ENCODE measurements around the gene OR51A4. TPM values are rescaled to one million over a fixed set of nuclear protein-coding genes. Genes with fewer than 3 reads are reported as not detected.

OR51A4 gene
- total RNA-seq, 1 experiment from 2014 or later: not detected

Other genes starting within 250 kb of the OR51A4 start
- gene OR51E2, start 249.8 kb downstream of the OR51A4 start, total RNA-seq (2014; rRNA removed; shearing (Covaris generic)): 0.06 TPM in 1 of 2 replicates, not detected in the other
- not detected in 2 replicates for gene MMP26, start 242.8 kb downstream of the OR51A4 start, total RNA-seq (2014; rRNA removed; shearing (Covaris generic))
- not detected in 2 replicates for gene OR51F1, start 177.7 kb downstream of the OR51A4 start, total RNA-seq (2014; rRNA removed; shearing (Covaris generic))
- not detected in 2 replicates for gene OR52R1, start 143.2 kb downstream of the OR51A4 start, total RNA-seq (2014; rRNA removed; shearing (Covaris generic))
- not detected in 2 replicates for gene OR51F2, start 126.3 kb downstream of the OR51A4 start, total RNA-seq (2014; rRNA removed; shearing (Covaris generic))
- not detected in 2 replicates for gene OR51S1, start 98.4 kb downstream of the OR51A4 start, total RNA-seq (2014; rRNA removed; shearing (Covaris generic))
- not detected in 2 replicates for gene OR51T1, start 65.7 kb downstream of the OR51A4 start, total RNA-seq (2014; rRNA removed; shearing (Covaris generic))
- gene OR51A7, start 43.8 kb downstream of the OR51A4 start, total RNA-seq (2014; rRNA removed; shearing (Covaris generic)): not detected in 2 replicates
- not detected in 2 replicates for gene OR51G2, start 28.3 kb downstream of the OR51A4 start, total RNA-seq (2014; rRNA removed; shearing (Covaris generic))
- gene OR51G1, start 23.3 kb downstream of the OR51A4 start, total RNA-seq (2014; rRNA removed; shearing (Covaris generic)): not detected in 2 replicates
- gene OR51A2, start 8.1 kb upstream of the OR51A4 start, total RNA-seq (2014; rRNA removed; shearing (Covaris generic)): not detected in 2 replicates
- not detected in 2 replicates for gene OR51L1, start 47.2 kb upstream of the OR51A4 start, total RNA-seq (2014; rRNA removed; shearing (Covaris generic))
- gene OR52J3, start 98.9 kb upstream of the OR51A4 start, total RNA-seq (2014; rRNA removed; shearing (Covaris generic)): not detected in 2 replicates
- not detected in 2 replicates for gene OR52E2, start 112.0 kb upstream of the OR51A4 start, total RNA-seq (2014; rRNA removed; shearing (Covaris generic))
- gene OR52E1, start 122.0 kb upstream of the OR51A4 start, total RNA-seq (2014; rRNA removed; shearing (Covaris generic)): not detected in 2 replicates
- gene OR52A5, start 190.8 kb upstream of the OR51A4 start, total RNA-seq (2014; rRNA removed; shearing (Covaris generic)): not detected in 2 replicates
- under 0.01 TPM in 1 of 2 replicates, not detected in the other for gene OR52A1, start 207.2 kb upstream of the OR51A4 start, total RNA-seq (2014; rRNA removed; shearing (Covaris generic))

Data from Daoy (cell line).